Activated naive CD4-positive, alpha-beta T cell treated with Interleukin-2 at 50 U/mL for 16 hours (primary cell): ENCODE data around the gene AUTS2.

ENCODE experiments used
- DNase-seq: peaks from one replicate; pipeline ENCODE4 v3.0.0-alpha.2; 2020

AUTS2 gene

GRCh38 chr7:69738396-69738951 is 140.2 kb downstream of the AUTS2 start:
- no peak for DNase-seq

GRCh38 chr7:69739190-69739589 is 140.9 kb downstream of the AUTS2 start:
- DNase-seq, result peak; percentile 4

GRCh38 chr7:69739931-69740431 is 141.7 kb downstream of the AUTS2 start:
- no peak for DNase-seq

GRCh38 chr7:69742237-69742636 is 144.0 kb downstream of the AUTS2 start:
- no peak for DNase-seq

GRCh38 chr7:69743436-69743835 is 145.2 kb downstream of the AUTS2 start:
- DNase-seq, result no peak

DNA sequence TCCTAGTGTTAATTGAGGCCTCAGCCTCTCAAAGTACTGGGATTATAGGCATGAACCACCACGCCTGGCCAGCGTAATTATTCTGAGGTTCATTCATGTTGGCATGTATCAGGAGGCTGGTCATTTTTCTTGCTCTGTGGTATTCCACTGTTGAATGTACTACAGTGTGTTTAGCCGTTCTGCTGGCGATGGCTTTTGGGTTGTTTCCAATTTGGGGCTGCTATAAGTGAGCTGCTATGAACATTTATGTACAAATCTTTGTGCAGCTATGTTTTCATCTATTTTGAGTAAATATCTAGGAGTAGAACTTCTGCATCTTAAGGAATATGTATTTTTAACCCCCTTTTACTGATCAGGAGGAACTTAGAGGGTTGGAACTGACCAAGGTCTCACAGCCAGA is 145.8 kb downstream of the AUTS2 start:
- no peak for DNase-seq

DNA sequence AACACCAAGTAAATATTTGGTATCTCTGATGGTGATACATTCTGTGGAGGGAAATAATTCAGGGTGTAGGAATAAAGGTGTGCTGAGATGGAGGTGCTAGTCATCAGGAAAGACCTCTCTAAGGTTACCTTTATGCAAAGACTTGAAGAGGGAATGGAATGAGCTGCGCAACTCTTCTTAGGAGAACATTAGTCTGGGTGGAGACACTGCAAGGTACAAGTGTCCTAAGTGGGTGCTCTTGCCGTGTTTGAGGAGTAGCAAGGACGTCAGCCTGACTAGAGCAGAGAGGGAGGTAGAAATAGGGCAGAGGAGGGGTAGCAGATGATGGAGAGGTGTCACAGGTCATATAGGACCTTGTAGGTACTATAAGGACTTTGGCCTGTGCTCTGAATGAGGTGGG is 148.1 kb downstream of the AUTS2 start:
- DNase-seq, result no peak

DNA sequence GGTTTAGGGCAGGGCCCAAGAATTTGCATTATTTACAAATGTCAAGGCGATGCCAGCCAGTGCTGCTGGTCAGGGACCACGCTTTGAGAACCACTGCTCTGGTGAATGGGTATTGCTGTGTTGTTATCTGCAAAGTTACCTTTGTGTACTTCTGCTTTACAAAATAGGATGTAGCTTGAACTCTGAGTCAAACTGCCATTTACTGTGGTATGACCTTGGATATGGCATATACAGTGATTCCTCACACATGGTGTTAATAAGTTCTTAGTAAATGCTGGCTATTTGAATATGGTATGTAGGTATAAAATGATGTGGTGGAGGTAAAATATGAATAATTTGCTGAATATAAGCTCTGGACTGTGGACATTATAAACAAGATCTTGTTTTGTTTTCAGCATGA is 148.9 kb downstream of the AUTS2 start:
- DNase-seq, result no peak

DNA sequence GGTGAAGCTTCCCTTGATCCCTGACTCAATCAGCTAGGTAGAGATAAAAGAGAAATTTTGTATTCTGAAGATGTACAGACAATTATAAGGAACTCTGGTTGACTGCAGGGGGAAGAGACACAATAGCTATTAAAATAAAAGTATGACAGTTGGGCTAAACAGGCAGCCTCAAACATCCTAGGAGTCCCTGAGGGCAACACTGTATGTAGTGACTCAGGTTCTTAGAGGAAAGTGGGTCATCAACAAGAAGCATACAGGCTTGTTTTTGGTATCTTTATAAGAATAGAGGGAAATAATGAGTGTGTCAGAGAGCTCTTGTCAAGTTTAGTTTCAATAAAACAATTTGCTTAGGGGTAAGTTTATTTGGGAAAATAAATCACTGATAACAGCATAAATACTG is 150.3 kb downstream of the AUTS2 start:
- no peak for DNase-seq

DNA sequence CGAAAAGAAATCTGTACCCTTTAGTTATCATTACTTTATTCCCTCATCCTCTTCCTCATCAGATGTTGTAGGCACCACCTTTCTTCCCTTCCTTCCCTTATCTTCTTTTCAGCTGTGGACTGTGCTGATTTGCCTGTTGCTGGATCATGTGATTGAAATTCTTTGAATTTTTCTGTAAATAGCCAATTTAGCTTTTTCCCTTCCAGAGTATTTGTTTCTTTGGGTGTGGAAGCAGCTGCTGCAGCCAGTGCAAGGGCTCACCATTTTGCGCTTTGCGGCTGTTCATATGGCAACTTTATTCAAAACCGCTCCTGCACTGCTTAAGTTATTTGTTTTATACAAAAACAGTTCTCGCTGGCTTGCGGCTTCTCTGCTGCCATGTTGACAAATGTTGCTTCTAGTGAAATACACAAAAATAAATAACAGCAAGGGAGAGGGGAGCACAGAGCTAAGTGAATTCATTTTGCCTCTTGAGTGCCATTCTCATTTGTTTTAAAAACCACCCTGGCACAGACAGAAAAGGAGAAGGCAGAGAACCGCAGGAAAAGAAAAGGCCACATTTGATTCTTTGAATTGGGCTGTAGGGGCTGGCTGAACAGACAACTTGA is 151.2 kb downstream of the AUTS2 start:
- DNase-seq, result no peak

DNA sequence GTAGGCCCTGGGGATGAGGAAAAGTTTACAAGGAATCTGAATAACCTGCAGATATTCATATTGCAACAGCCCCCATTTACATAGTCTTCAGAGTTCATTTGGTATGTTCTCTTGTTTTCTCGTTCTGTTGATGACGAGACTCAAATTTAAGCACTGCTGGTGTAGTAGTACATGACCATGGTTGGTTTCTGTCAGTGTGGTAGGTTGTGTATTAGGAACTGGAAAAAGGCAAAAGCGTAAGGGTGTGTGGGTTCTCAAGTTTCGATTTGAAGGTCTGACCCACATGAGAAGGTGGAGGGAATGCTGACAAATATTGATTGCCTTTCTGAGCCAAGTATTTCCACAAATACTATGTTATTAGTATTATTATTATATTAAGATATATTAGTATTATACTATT is 151.7 kb downstream of the AUTS2 start:
- no peak for DNase-seq

DNA sequence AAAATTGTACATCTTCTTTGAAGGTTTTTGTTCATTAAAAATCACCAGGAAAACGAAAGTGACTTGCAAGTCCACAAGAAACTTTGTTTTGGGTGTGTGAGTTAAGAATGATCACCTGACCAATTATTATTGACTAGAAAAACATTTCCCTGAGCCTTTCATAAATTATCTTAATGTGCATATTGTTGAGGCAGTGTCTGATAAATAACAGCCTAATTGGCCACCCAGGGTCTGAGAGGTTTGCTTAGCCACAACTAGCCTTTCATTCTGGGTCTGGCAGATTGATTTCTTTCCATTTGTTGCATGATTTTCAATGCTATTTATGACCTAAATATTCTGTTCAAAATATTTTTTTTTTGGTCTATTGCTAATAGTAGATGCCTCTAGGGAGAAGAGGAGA is 152.8 kb downstream of the AUTS2 start:
- no peak for DNase-seq

- DNase-seq, result no peak
These were observed 155.7 kb downstream of the AUTS2 start for GRCh38 chr7:69753981-69754380.

DNA sequence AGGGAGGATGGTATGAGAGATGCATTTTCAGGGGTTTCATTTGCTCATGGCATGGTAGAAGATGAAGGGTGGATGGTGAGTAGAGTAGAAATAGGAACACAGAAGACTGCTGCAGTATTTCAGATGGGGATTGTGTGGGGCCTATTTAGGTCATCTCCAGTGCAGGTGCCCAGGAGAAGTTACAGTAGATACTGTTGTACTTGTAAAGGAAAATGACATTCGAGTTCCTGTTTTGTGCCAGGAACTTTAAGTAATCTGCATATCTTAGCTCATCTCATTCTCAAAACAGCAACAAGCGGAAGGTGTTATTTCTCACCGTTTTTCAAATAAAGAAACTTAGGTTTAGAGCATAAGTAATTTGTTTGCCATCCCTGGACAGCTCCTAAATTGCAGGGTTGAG is 156.2 kb downstream of the AUTS2 start:
- DNase-seq, result no peak

DNA sequence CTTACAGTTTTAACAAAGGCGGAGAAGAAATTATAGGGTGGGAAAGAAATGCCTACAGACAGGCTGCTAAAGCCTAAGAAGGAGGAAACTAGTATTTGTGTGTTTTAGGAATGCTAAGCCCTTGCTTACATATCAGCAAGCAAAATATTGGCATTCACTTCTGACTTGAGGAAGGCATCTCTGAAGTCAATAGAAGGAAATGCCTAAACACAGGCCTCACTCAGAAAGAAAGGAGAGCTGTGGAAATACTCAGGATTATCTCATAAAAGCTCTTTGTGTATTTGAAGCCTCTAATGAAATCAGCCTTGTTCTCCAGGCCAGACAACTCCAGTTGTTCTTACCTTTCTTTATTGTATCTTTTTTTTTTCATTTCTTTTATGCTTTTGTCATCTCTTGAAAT is 158.0 kb downstream of the AUTS2 start:
- no peak for DNase-seq

DNA sequence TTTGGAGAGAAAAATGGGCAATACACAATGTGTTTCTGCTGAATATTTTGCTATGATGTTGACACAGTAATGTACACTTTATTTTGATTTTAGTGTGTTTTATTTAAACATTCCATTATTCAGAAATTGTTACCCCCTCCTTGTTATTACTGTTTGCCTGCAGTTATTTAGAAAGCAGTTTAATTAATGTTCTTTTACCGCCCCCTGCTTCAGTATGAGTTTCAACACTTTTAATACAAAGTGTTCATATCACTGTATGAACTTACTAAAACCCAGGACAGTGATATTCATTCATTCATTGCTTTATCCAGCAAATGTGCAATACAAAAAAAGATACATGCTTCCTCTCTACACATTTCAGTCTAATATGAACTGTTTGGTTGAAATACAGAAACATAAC is 159.3 kb downstream of the AUTS2 start:
- no peak for DNase-seq

GRCh38 chr7:69757981-69758430 is 159.7 kb downstream of the AUTS2 start:
- DNase-seq, result no peak

DNA sequence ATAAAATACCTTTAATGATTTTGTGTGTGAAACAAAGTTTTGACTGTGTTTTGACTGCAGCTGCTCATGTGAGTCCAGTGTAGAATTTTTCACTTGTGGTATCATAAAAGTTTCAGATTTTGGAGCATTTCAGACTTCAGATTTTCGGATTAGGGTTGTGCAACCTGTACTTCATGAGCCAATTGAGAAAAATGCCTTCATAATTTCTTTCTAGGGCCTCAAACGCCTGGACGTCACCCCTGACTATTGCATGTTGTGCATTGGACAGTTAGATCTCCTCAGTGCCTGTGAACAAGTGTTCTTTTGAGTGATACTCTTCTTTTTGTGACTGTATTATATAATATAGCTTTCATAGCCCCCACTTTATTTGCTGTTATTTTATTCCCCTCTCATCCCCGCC is 161.1 kb downstream of the AUTS2 start:
- no peak for DNase-seq

GRCh38 chr7:69761290-69761922 is 163.1 kb downstream of the AUTS2 start:
- no peak for DNase-seq

GRCh38 chr7:69762821-69763352 is 164.6 kb downstream of the AUTS2 start:
- DNase-seq, result no peak

- no peak for DNase-seq
These were observed 165.2 kb downstream of the AUTS2 start for GRCh38 chr7:69763513-69763912.

GRCh38 chr7:69764147-69764546 is 165.9 kb downstream of the AUTS2 start:
- no peak for DNase-seq

DNA sequence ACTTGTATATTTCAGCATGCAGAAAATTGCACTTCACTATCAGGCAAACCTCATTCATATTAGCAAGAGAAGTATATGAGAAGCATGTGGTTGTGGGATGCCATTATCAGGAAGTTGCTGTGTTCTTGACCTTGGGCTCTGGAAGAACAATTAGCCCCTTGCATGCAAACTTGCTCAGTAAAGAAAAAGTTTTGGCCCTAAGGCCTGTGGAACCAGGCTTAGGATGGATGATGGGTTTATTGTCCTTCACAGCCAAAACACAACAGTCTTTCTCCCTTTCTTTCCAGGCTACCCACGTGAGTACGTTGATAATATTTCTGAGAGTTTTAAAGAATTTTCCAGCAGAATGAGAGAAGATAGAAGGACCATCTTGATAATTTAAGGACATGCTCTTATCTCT is 166.4 kb downstream of the AUTS2 start:
- no peak for DNase-seq

DNA sequence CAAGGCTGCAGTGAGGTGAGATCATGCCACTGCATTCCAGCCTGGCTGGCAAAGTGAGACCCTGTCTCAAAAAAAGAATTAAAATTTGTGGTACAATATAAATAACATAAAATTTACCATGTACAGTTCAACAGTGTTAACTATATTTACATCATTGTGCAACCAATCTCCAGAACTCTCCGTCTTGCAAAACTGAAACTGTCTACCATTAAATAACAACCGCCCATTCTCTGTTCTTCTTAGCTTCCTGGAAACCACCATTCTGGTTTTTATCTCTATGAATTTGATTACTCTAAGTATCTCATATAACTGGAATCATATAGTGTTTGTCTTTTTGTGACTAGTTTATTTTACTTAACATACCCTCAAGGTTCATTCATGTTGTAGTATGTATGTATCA is 167.6 kb downstream of the AUTS2 start:
- no peak for DNase-seq
